ENCODE data around the gene TRPM6.
"Not testable (repeated sequence)": the region's sequence is repeated elsewhere in the genome, so short reads cannot be mapped to it uniquely, and the experiment has no call there.

The TRPM6 gene

DNA sequence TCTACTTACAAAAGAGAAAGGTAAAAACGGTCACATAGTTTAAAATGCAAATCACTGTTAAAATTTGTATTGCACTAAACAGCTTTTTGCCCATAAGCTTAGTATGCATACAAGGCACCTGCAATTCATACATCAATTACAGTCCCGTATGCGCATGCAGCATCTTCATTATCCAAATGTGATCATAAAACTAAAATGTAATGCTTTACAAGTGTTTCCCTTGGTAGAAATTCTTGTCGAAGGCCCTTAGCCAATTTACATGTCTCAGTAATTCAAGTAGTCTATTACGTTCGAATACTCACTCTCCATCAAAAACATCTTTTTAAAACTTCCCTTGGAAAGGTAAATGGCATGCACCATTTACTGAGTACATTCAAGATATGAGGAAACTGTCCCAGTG lies 32.6 kb downstream of the TRPM6 start:
- no peak for DNase-seq

GRCh38 chr9:74853024-74853423 lies 34.7 kb downstream of the TRPM6 start:
- DNase-seq, result not testable (repeated sequence)

- no peak for DNase-seq
Observed at GRCh38 chr9:74848153-74848525, 39.6 kb downstream of the TRPM6 start.

DNA sequence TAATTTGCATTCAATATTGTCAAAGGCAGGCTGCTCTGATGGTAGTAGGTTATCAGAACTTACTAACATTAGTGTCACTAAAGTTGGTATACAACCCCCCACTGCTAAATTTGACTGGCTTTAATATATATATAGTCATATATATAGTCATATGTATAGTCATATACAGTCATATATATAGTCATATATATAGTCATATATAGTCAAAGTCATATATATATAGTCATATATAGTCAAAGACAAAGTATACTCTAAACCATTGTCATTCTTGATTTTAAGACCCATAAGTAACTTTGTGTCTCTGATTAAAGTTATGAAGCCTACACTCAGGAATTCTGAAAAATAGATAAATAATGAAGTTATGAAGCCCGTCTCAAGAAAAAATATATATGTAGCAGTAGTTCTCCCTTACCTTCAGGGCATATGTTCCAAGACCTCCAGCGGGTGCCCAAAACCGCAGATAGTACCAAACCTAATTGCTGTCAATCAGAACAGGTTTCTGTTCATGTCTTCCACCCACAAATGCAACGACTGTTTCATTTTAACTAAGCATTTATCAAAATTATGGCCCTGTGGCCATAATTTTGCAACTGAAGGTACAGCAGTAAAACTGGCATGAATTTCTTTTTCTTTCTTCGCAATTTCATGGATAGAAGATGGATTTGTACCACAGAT lies 40.1 kb downstream of the TRPM6 start:
- no peak for DNase-seq

DNA sequence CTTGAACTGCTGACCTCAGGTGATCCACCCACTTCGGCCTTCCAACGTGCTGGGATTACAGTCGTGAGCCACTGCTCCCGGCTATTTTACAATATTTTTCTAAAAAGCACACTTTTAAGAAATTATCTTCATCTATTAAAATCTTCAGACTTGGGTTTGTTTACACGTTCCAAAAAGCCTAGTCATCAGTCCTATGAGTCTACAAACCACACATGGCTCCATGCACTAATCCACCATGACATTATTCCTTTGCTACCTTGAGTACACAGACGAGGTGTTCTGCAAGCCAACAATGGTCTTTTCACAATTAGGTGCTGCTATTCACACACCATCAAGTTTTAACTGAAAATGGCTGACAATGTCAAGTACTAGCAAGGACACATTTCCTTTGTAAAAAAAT lies 41.0 kb downstream of the TRPM6 start:
- DNase-seq, result no peak

DNA sequence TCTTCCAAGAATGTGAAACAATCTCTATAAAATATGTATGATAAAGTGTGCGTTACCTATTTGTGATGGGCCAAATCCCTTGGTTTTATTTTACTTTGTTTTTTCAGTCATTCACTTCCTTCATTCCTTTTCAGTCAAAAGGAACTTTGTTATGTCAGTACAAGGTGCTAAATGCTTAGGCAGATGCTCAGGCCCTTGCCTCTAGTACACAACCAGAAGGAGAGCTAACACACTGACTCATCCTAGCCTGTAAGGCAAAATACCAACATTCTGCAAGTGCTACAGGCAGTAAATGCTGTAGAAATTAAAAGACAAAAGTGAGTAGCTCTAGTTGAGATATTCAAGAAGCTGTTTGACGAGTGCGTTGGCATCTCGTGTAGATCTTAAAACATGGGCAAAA lies 49.4 kb downstream of the TRPM6 start:
- DNase-seq, result no peak

DNA sequence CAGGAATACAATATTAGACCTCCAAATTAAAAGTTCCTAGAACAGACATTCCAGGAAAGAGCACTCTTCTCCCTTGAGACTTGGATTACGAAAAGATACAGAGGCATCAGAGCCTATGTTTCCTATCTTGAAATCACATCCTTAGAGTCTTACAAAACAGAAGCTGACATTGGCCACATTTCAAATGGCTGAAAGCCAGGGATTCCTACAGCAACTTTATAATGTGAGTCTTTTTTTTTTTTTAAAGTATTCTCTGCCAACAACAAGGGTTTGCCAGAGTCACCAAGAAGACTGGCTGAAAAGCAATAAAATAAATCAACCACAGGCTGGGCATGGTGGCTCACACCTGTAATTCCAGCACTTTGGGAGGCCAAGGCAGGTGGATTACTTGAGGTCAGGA lies 63.1 kb downstream of the TRPM6 start:
- DNase-seq, result no peak

GRCh38 chr9:74821636-74822035 lies 66.1 kb downstream of the TRPM6 start:
- DNase-seq, result no peak

DNA sequence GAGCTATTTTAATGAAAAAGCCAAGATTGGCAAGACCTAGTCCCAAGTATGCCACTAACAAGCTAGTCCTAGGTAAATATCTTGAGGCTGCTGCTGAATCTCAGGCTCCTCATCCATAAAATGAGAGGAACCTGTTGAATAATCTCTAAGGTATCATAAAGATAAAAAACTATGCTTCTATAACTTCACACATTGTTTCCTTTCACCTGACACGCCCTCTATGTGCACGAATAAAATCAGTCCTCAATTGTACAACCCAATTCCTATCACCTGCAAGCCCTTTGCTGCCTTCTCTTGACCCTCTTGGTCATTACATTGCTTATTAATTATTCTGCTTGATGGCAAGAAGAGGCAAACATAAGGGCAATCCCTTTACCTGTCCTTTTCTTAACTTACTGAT lies 69.9 kb downstream of the TRPM6 start:
- no peak for DNase-seq

- DNase-seq, result no peak
Observed at GRCh38 chr9:74817281-74817810, 70.4 kb downstream of the TRPM6 start.

DNA sequence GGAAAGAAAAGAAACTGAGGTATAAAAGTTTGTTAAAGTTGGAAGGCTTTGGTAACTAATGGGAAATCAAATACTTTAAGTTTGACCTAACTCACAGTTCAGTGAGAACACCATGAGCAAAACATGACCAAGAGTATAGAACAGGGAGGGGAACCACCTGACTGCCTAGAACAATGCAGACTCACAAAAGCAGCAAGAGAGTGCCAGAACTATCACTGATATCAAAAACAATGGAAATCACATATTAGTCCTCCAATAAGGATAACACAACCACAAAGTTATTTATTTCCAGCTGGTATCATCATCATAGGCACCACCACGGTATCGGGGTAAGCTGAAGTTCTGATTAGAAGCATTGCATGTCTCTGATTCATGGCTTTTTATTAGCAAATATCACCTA lies 77.5 kb downstream of the TRPM6 start:
- no peak for DNase-seq

DNA sequence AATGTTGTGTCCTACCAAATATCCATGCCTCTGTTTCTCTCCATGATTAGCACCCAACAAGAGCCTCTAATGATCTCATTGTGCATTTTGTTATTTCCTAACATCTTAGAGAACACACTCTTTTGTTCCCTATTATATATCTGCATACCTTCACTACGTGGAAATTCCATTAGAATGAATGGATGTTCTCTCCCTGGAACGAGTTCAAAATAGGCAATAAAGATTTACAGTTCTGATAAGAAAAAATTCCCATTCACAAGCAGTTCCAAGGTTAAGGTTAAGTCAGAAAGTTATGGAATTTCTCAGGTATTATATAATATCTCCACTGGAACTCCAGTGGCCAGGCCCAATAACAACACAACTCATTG lies 83.7 kb downstream of the TRPM6 start:
- no peak for DNase-seq

DNA sequence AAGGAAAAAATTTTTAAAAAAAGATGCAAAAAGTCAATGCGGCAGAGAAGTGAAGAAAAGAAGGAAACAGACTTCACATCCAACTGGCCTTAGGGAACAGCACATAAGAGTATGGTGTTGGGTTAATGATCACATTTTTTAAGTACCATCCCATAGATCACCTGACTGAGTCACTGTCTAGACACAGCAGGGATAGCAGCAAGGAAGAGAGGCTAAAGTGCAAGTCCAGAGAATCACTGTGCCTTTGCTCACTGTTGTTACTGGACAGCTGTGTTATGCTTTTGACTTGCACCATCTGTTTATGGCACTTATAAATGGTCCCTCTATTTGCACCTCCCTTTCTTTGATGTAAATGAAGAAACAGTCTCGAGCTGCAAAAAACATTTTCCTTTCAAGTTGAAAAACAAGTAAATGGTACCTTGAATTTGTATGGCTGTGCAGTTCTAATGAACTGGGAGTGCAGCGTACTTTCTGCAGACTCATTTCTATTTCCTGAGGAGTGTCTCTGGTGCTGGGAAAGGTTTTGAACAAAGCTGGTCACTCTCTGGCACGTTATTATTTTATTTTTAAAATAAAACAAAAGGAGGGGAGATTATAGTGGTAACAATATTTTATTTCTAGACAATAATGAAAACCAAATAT lies 84.2 kb downstream of the TRPM6 start:
- DNase-seq, result no peak

DNA sequence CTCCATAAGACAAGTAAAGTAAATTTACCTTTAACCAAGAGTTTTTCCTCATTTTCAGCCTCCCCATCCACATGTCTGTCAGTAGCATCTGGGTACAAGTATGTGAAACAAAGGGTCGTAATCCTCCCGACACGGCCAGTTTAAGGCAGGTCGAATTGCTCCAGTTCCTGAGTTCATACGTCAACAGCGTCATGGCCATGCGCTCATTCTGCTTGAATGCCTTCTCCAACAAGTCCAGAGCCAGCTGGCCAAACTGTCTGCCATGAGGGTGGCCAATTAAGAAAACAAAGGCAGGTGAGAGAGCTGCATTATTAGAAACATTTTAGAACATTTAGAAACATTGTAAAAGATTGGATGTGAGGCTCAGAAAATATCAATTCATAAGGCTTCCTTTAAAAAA lies 87.5 kb downstream of the TRPM6 start:
- no peak for DNase-seq

GRCh38 chr9:74795803-74796202 lies 91.9 kb downstream of the TRPM6 start:
- DNase-seq, result no peak

DNA sequence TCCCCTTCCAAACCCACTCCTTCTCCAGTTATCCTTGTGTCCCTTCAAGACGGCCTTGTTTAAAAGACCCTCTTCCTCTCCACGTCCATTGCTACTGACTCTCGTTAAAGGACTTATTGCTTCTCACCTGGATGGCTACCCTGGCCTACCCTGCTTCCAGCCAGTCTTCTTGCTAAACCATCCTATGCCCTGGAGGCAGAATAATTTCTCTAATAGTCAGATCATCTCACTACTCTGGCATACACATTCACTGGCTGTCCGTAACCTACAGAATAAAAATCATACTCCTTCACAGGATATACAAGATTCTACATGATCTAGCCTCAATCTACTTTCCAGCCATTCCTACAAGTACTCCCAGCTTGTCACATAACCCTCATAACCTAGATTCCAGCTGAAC lies 92.6 kb downstream of the TRPM6 start:
- no peak for DNase-seq

- no peak for DNase-seq
Observed at GRCh38 chr9:74784506-74784905, 103.2 kb downstream of the TRPM6 start.

- DNase-seq, result no peak
Observed at GRCh38 chr9:74783408-74783807, 104.3 kb downstream of the TRPM6 start.

DNA sequence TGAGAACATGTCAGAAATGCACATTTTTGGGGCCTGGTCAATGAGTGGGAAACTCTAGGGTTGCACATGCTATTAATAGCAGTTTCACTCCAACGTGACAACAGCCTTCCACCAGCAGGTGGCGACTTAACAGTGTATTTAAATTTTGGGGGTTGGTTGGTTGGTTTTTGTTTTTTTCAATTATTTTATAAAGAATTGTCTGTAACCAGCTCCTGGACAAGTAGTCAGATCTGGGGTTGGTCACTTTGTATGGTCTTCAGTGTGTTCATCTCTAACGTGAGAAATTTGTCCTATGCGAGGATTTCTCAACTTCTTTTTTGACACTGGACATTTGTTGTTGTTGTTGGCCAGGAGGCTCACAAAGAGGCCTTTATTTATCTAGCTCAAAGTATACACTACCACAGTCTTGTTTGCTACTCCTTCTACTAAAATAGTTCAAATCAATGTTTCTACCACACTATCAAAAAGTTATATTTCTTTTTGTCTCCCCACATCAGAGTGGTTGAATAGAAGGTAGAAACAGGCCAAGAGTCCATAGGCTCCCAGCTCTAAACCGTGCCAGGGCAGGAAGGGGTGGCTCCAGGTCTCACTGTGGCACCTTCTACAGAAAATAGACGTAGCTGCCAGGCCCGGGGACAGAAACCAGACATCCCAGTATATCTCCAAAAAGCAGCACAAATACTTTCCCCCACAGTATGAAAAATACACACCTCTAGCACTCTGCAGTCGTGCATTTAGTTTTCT lies 110.4 kb downstream of the TRPM6 start:
- DNase-seq, result peak; percentile 60

- DNase-seq, result no peak
Observed at GRCh38 chr9:74775396-74775795, 112.3 kb downstream of the TRPM6 start.

DNA sequence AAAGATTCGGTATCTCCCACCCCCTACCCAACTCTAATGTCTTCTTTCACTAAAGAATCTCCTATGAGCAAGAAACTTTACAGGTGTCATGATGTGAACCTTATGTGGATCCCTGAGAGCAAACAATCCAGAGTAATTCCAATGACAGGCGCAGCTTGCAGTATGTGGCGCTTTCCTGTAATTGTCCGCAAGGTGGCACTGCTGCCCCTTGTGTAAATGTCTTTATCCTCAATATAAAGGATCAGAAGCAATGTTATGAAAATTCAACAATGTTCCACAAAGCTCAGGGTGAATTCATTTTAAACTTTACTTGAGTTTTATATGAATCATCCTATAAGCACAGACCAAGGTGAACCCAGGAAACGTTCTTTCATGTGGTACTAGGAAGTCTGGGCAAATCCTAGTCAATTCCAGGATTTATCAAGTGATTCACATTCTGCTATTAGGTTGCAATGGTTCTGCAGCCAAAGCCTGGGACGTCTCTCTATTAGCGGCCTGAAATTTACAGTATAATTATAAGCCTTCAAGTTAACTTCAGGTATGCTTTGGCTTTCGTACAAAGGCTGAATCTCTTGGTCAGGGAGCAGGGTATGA lies 113.7 kb downstream of the TRPM6 start:
- peak; percentile 68 for DNase-seq

- DNase-seq, result no peak
Observed at GRCh38 chr9:74772121-74772520, 115.6 kb downstream of the TRPM6 start.

DNA sequence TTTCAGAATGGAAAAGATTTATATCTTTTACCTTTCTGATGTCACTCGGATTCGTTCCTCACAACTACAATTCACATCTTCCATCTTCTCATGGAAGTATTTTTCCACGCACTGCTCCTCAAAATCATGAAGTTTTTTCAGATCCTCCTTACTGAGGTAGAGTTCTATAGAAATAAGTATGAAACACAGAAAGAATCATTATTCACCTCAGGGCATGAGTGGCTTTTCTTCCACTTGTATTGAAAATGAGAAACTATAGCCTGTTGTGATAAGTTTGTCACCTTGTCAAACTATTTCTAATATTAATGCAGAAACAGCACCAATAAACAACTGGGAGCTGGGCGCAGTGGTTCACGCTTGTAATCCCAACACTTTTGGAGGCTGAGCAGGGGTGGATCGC lies 116.0 kb downstream of the TRPM6 start:
- no peak for DNase-seq

GRCh38 chr9:74771262-74771585 lies 116.5 kb downstream of the TRPM6 start:
- DNase-seq, result no peak

All from COR-L47 (cell line).